ENCODE measurements around the gene MEG3. TPM values are rescaled to one million over a fixed set of nuclear protein-coding genes. Genes with fewer than 3 reads are reported as not detected.

The MEG3 gene
- total and polyA plus RNA-seq, 2 donors (not counting 3 experiments of a cell fraction or from before 2014, with no cell fraction given), result 378 to 508 TPM

- Histone ChIP-seq H3K79me2 (ENCODE audit: control insufficient read depth, insufficient read depth, low read length) (no peaks in the 10 kb centered on the region), H4K20me1 (replicated peaks; ENCODE audit: control insufficient read depth, extremely low read depth, insufficient read depth, low read length) (no peaks in the 10 kb centered on the region)
- FAIRE-seq, result no peak
These were observed 40.0 kb downstream of the MEG3 start for GRCh38 chr14:100865682-100866591.

DNA sequence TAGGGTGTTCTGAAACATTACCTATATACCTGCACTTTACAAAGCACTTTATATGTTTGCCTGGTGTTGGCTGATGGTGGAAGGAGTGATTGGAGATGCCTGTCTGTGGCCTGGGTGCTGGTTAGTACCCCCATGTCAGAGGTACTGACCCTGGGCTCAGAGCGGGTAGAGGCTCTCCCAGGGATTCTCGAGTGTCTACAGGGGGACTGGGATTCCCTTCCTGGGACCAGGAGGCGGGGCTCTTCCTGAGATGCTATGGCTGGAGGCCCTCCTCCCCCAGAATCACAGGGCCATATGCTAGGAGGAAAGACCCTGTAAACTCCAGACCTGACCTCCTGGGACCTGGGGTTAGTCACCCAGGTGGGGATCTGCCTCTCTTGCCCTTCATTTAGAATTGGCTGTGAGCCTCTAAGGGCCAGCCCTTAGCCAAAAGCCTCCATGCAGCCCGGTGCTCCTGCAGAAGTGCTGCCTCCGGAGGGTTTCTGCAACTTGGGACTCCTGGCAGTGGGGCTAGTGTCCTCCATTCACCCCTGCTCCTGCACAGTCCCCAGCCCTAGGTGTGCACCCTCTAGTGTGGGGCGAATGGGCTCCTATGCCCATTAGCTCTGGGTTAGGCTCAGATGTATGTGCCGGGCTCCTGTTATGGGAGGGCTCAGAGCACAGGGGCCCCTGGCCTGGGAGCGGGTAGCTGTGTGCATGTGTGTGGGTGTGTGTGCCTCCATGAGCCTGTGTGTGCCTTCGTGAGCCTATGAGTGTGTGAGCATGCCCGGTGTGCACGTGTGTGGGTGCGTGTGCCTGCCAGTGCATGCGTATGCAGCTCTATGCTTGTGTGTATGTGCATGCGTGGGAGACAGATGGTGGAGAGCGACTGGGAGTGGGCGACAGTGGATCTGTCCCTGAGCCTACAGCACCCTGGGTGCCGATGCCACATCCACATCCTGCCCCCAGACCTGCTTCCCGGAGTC lies 41.0 kb downstream of the MEG3 start:
- BruUV-seq (replicated peaks), result no TSS peak
- no peak overlapping the region for H3K9ac ChIP-seq (replicated peaks; ENCODE audit: extremely low read depth, insufficient read depth, low read length)
- no peak overlapping the region for H2AFZ ChIP-seq (ENCODE audit: low read depth, low read length)
- no peaks in the 10 kb centered on the region for H3K4me1 ChIP-seq (ENCODE audit: control insufficient read depth, extremely low read depth, insufficient read depth, low read length)
- H3K4me3 ChIP-seq (replicated peaks in 1 of 3; ENCODE audit: insufficient read depth in 1 of 3, low read depth in 1 of 3, low read length in 3 of 3), result no peak overlapping the region
- no peak overlapping the region for H3K27ac ChIP-seq (ENCODE audit: insufficient read depth, low read depth, low read length)
- TF ChIP-seq EZH2 (IDR thresholded peaks at IDR 0.05; ENCODE audit: borderline replicate concordance, low read depth, low read length, severe bottlenecking) (no peak), POLR2AphosphoS5 (IDR thresholded peaks at IDR 0.05; ENCODE audit: insufficient read depth, low read depth, low read length) (no peak), POLR2A (IDR thresholded peaks at IDR 0.05; ENCODE audit: low read depth, low read length) (no peak), MYC (IDR thresholded peaks at IDR 0.05; ENCODE audit: low read depth, low read length) (no peak), JUN (IDR thresholded peaks at IDR 0.05; ENCODE audit: borderline replicate concordance, insufficient read depth, insufficient read length, low read depth) (no peak), GATA2 (IDR thresholded peaks at IDR 0.05; ENCODE audit: insufficient read depth, insufficient read length, low read depth, low read length) (no peak), FOS (IDR thresholded peaks at IDR 0.05; ENCODE audit: borderline replicate concordance, insufficient read depth, low read length) (no peak)
- TF ChIP-seq, protein P1, sequence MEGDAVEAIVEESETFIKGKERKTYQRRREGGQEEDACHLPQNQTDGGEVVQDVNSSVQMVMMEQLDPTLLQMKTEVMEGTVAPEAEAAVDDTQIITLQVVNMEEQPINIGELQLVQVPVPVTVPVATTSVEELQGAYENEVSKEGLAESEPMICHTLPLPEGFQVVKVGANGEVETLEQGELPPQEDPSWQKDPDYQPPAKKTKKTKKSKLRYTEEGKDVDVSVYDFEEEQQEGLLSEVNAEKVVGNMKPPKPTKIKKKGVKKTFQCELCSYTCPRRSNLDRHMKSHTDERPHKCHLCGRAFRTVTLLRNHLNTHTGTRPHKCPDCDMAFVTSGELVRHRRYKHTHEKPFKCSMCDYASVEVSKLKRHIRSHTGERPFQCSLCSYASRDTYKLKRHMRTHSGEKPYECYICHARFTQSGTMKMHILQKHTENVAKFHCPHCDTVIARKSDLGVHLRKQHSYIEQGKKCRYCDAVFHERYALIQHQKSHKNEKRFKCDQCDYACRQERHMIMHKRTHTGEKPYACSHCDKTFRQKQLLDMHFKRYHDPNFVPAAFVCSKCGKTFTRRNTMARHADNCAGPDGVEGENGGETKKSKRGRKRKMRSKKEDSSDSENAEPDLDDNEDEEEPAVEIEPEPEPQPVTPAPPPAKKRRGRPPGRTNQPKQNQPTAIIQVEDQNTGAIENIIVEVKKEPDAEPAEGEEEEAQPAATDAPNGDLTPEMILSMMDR (IDR thresholded peaks at IDR 0.05; ENCODE audit: extremely low read depth in 1 of 2, insufficient read depth in 1 of 2, low read depth in 1 of 2, low read length in 2 of 2), result no peak
- TF ChIP-seq, protein P2, sequence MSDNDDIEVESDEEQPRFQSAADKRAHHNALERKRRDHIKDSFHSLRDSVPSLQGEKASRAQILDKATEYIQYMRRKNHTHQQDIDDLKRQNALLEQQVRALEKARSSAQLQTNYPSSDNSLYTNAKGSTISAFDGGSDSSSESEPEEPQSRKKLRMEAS (IDR thresholded peaks at IDR 0.05; ENCODE audit: insufficient read depth, insufficient read length), result no peak
- H3K4me2 ChIP-seq (ENCODE audit: insufficient read depth, low read length), result no peak overlapping the region
- DNase-seq (ENCODE audit: low read depth, low spot score) (no peak), FAIRE-seq (no peak)
- H3K9me1 ChIP-seq (replicated peaks; ENCODE audit: control insufficient read depth, extremely low read depth, insufficient read depth, low read length), result no peaks in the 10 kb centered on the region
- no peaks in the 10 kb centered on the region for H3K27me3 ChIP-seq (ENCODE audit: control insufficient read depth in 2 of 2, insufficient read depth in 2 of 2, low read length in 2 of 2)
- ChIA-PET CTCF (no interaction called here), POLR2A (no interaction called here)
- H3K9me3 ChIP-seq (replicated peaks; ENCODE audit: control insufficient read depth, insufficient read depth, low read length), result no peaks in the 10 kb centered on the region
- no peaks in the 10 kb centered on the region for H3K79me2 ChIP-seq (ENCODE audit: control insufficient read depth, insufficient read depth, low read length)
- intact Hi-C loops (cut with micrococcal nuclease) (no loop called here), dilution Hi-C loops (cut with MboI; ENCODE audit: extremely low pct_ligation_motif_present, low sequenced_read_pairs) (no loop called here)
- H3K36me3 ChIP-seq (ENCODE audit: control insufficient read depth in 2 of 2, extremely low read depth in 1 of 2, insufficient read depth in 2 of 2, low read length in 2 of 2), result peaks cover 0 to 19% of the 10 kb centered on the region in 2 experiments
- H4K20me1 ChIP-seq (replicated peaks; ENCODE audit: control insufficient read depth, extremely low read depth, insufficient read depth, low read length), result no peaks in the 10 kb centered on the region

More at GRCh38 chr14:100865682-100866591, 40.0 kb downstream of the MEG3 start:
- H3K9ac ChIP-seq (replicated peaks; ENCODE audit: extremely low read depth, insufficient read depth, low read length), result no peak overlapping the region
- POLR2A ChIA-PET, result no interaction called here
- no peaks in the 10 kb centered on the region for H3K9me3 ChIP-seq (replicated peaks; ENCODE audit: control insufficient read depth, insufficient read depth, low read length)
- dilution Hi-C loops (cut with MboI; ENCODE audit: extremely low pct_ligation_motif_present, low sequenced_read_pairs) (no loop called here), intact Hi-C loops (cut with micrococcal nuclease) (no loop called here)
- no TSS peak for BruUV-seq (replicated peaks)
- H3K4me3 ChIP-seq (replicated peaks in 1 of 3; ENCODE audit: insufficient read depth in 1 of 3, low read depth in 1 of 3, low read length in 3 of 3), result no peak overlapping the region
- H3K4me2 ChIP-seq (ENCODE audit: insufficient read depth, low read length), result no peak overlapping the region
- H3K9me1 ChIP-seq (replicated peaks; ENCODE audit: control insufficient read depth, extremely low read depth, insufficient read depth, low read length), result no peaks in the 10 kb centered on the region
- H2AFZ ChIP-seq (ENCODE audit: low read depth, low read length), result no peak overlapping the region
- TF ChIP-seq GATA2 (IDR thresholded peaks at IDR 0.05; ENCODE audit: insufficient read depth, insufficient read length, low read depth, low read length), result no peak
- no peak for TF ChIP-seq FOS (IDR thresholded peaks at IDR 0.05; ENCODE audit: borderline replicate concordance, insufficient read depth, low read length)
- no peak for TF ChIP-seq POLR2AphosphoS5 (IDR thresholded peaks at IDR 0.05; ENCODE audit: insufficient read depth, low read depth, low read length)
- H3K27ac ChIP-seq (ENCODE audit: insufficient read depth, low read depth, low read length), result no peak overlapping the region
- DNase-seq (ENCODE audit: low read depth, low spot score), result no peak
- peaks cover 0 to 14% of the 10 kb centered on the region in 2 experiments for H3K36me3 ChIP-seq (ENCODE audit: control insufficient read depth in 2 of 2, extremely low read depth in 1 of 2, insufficient read depth in 2 of 2, low read length in 2 of 2)
- H3K27me3 ChIP-seq (ENCODE audit: control insufficient read depth in 2 of 2, insufficient read depth in 2 of 2, low read length in 2 of 2), result no peaks in the 10 kb centered on the region
- H3K4me1 ChIP-seq (ENCODE audit: control insufficient read depth, extremely low read depth, insufficient read depth, low read length), result no peaks in the 10 kb centered on the region
- CTCF ChIA-PET, result no interaction called here
